HL-60/S4 (cell line): ENCODE results near the gene KCTD3.

Source experiments
- in situ Hi-C: fragments of 300-500 bp; cut with MboI; formaldehyde crosslinking; loops from 2 replicates; pipeline ENCODE4 v1.14.3; 2022; ENCODE audit warnings: low sequenced_read_pairs

Gene KCTD3

GRCh38 chr1:215566556-215567490 is at the start of gene KCTD3:
Gene KCTD3, plus strand, starts transcription at chr1:215567304. Its CDS starts 382 bp downstream, at chr1:215567686.
- in situ Hi-C loops: no loop called here

DNA sequence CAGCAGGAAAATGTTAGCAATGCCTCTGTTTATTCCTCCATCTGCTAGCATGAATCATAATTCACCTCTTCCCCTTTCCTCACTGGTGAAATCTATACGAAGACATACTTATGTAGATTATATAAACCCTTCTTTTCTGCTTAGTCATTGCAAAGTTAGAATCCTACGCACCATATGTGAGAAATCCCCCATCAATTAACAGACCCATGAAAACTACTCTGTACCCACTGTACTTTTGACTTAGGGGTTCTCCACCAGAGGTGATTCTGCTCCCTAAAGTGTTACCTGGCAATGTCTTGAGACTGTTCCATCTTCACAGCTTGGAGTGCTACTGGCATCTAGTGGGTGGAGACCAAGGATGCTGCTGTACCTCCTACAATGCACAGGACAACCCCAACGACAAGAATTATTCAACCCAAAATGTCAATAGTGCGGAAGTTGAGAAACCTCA is 49.6 kb upstream of the KCTD3 start:
- in situ Hi-C loops: no loop called here

DNA sequence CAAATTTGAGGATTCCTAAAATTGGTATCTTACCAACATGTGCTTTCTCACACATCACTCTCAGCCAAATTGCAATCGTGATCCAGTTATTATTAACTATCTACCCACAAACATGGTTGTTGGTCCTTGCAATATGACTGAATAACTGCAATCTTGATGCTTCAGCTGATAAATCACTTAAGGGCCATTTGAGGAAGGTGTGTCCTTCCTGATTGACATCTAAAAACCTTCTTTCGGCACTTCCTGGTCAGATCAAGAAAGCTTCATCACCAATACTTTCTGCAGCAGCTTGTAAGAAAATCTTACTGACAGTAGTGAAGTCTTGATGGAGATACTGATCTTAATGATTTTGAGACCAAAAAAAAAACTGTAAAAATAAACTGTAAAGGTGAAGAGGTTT is 48.5 kb upstream of the KCTD3 start:
- in situ Hi-C loops: no loop called here

GRCh38 chr1:215521279-215521678 is 45.8 kb upstream of the KCTD3 start:
- in situ Hi-C loops: no loop called here

DNA sequence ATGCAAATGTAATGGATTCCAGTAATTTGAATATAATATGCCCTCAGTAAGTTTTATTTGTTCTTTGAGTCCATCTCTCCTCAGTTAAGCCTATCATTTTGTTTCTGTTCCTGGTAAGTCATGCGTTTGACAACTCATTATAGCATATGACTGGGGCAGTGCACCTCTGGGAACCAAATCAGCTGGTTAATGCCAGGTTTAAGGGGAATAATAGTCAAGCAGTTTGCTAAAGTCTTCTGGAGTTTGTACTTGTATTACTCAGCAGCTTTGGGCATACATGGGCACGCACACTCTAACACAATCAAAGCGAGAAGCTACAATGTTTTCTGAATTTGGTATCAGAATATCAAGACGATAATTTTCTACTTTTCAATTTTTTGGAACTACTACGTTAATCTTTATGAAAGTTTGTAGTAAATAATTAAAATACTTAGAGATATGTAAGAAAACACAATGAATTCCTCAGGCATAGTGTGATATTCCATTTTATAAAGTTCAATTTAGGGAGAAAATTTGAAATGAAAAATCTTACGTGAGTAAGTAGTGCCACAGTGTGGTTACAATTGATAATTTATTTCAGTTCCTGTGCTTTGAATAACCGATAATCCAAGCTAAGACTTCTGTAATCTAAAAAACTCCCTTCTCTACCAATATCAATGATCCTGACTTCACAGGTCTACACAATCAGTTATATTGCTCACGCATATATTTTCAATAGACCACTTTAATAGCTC is 43.8 kb upstream of the KCTD3 start:
- in situ Hi-C loops: no loop called here

- in situ Hi-C loops: no loop called here
Observed at GRCh38 chr1:215523906-215524305, 43.2 kb upstream of the KCTD3 start.

GRCh38 chr1:215526147-215526845 is 40.8 kb upstream of the KCTD3 start:
- in situ Hi-C loops: loop anchor here (25.0 kb wide), 1 partner anchor 864 kb away; no protein-coding TSS in a partner anchor

- in situ Hi-C loops: loop anchor here (25.0 kb wide), 1 partner anchor 864 kb away; no protein-coding TSS in a partner anchor
Observed at GRCh38 chr1:215526846-215527151, 40.3 kb upstream of the KCTD3 start.

GRCh38 chr1:215529111-215529510 is 38.0 kb upstream of the KCTD3 start:
- in situ Hi-C loops: loop anchor here (25.0 kb wide), 1 partner anchor 867 kb away; no protein-coding TSS in a partner anchor

DNA sequence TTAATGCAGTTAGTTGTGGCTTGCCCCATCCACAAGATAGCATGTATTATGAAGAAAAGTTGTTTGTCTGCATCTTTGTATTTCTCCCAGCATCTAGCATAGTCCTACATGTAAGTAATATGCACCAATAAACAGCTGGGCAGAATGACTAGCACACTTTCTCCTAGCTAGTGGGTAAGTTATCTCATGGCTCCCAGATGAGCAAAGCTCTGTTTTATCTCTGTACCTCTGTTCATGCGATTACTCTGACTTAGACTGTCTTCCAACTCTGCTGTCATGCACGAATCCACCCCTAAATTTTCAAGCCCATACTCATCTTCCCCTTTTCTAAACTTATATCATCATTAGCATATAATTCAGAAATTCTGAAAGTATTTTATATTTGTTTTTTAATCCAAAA is 37.5 kb upstream of the KCTD3 start:
- in situ Hi-C loops: loop anchor here (25.0 kb wide), 1 partner anchor 867 kb away; no protein-coding TSS in a partner anchor

- in situ Hi-C loops: loop anchor here (25.0 kb wide), 1 partner anchor 868 kb away; no protein-coding TSS in a partner anchor
Observed at GRCh38 chr1:215530401-215530984, 36.6 kb upstream of the KCTD3 start.

- in situ Hi-C loops: loop anchor here (25.0 kb wide), 1 partner anchor 878 kb away; no protein-coding TSS in a partner anchor
Observed at GRCh38 chr1:215539803-215540570, 27.1 kb upstream of the KCTD3 start.

GRCh38 chr1:215542301-215542700 is 24.8 kb upstream of the KCTD3 start:
- in situ Hi-C loops: loop anchor here (25.0 kb wide), 1 partner anchor 880 kb away; no protein-coding TSS in a partner anchor

GRCh38 chr1:215543191-215543606 is 23.9 kb upstream of the KCTD3 start:
- in situ Hi-C loops: loop anchor here (25.0 kb wide), 1 partner anchor 881 kb away; no protein-coding TSS in a partner anchor

- in situ Hi-C loops: loop anchor here (25.0 kb wide), 1 partner anchor 882 kb away; no protein-coding TSS in a partner anchor
Observed at GRCh38 chr1:215543806-215544205, 23.3 kb upstream of the KCTD3 start.

GRCh38 chr1:215544566-215544965 is 22.5 kb upstream of the KCTD3 start:
- in situ Hi-C loops: loop anchor here (25.0 kb wide), 1 partner anchor 882 kb away; no protein-coding TSS in a partner anchor

- in situ Hi-C loops: loop anchor here (25.0 kb wide), 1 partner anchor 883 kb away; no protein-coding TSS in a partner anchor
Observed at GRCh38 chr1:215545096-215545495, 22.0 kb upstream of the KCTD3 start.

DNA sequence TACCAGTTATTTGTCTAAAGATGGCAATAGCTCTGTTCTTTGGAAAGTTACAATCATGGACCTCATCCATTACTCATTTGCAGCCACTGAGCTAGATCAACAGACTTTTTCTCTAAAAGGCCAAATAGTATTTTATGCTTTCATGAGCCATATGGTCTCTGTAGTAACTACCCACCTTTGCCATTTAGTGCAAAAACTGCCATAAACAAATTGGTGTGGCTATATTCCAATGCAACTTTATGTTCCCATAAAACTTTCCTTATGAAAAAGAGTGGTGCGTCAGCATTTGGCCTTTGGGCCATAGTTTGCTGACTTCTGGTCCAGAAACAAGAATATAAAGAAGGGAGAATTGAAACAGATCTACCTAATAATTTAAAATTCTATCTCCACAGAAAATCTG is 20.1 kb upstream of the KCTD3 start:
- in situ Hi-C loops: loop anchor here (25.0 kb wide), 1 partner anchor 885 kb away; no protein-coding TSS in a partner anchor

DNA sequence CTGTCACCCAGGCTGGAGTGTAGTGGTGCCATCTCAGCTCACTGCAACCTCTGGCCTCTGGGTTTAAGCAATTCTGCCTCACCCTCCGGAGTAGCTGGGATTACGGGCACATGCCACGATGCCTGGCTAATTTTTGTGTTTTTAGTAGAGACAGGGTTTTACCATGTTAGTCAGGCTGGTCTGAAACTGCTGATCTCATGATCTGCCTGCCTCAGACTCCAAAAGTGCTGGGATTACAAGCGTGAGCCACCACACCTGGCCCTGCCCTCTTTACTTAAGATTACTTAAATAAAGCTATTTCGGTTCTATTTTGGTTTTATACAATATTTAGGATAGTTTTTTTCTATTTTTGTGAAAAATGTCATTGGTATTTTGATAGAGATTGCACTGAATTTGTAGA is 15.3 kb upstream of the KCTD3 start:
- in situ Hi-C loops: no loop called here
